Measurements from ENCODE around the gene CTNNAL1.
"Not testable (repeated sequence)": the region's sequence is repeated elsewhere in the genome, so short reads cannot be mapped to it uniquely, and the experiment has no call there.

Gene CTNNAL1

DNA sequence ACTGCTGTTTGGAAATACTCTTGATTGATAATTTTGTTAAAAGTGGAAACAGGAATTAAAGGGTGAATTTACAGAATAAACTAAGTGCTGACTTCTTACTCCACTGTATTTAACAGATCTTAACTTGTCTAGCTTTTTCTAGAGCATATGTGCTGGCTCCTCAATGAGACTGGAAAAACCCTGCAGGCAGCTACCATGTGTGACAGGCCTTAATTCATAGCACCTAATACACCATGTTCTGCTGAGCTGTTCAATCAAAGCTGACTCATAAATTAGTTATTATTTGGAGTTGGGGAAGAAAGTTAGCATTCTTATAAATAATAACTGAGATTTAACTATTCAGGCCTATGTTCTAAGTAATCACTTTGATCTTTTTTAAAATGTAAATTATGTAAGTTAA, 29.4 kb downstream of the CTNNAL1 start:
- no peak for DNase-seq (ENCODE audit: low read depth in 2 of 2)

DNA sequence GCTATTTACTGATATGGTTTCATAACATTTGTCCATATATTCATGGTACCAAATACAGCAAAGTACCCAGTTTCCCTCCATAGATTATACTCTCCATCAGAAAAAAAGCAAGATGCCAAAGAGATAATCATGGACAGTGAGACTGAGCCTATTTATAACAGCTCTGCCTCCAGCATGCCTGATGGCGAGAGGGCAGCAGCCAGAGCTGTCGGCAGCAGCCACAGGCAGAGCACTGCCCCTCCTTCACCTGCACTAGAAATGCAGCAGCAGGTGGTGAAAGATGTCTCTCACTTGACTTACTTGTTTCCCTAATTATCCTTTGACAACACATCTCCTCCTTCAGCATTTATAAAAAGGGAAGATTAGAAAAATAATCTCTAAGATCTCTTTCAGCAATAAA, 32.4 kb downstream of the CTNNAL1 start:
- no peak for DNase-seq (ENCODE audit: low read depth in 2 of 2)

DNA sequence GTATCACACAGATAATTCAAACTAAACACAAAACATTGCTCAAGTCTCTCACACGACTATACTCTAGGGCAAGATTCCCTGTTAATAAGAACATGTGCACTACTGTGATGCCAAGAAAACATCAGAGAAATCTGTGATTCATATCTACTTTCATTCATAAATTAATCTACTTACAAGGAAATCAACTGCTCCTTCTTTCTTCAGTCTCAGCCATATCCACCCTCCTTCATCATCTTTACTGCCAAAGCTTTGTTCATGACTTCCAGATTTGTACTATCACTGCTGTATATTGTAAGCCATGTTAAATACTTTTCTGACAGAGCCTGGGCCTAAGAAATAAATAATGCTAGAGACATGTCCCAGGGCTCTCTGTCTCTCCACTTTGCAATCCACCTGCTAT, 35.1 kb downstream of the CTNNAL1 start:
- DNase-seq (ENCODE audit: low read depth in 2 of 2): no peak

DNA sequence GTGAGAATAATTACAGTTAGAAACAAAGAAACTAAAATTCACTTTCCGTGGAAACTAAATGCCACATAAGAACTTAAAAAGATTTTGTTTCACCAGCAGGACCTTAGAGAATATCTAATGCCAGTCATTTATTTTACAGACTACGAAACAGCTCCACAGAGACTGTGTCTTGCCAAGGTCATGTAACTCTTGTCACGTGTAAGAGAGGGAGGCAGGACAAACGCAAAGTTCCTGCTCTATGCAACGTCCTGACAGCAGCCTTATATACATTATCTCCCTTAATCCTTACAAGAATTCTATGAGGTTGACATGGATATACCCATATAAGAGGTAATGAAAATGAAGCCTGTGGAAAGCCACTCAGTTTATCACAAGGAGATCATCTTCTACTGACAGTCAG, 39.4 kb downstream of the CTNNAL1 start:
- DNase-seq (ENCODE audit: low read depth in 2 of 2): no peak

DNA sequence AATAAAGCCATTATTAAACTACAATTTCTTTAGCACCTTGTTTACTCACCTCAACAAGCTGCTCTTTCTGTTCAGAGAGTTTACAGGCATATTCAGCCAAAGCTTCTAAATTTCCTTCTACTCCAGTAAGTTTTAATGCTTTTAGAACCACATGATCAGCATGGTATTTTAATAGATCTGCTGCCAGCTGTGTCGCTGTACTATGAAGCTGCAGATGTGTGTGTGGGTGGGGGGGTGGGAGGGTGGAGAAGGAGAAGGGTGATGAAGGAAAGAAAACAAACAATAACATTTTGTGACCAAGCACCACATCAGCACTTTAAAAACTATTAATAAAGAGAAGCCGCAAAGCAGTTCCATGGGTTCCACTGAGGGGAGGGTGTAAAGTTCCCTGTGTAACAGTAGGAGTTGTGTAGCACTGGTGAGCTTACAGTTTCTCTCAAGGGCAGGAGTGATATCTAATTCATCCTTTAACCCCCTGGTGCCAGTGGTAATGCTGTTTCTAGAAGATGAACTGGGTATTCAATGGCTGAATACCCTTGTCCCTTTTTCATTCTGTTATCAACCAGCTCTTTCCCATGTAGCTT, 40.6 kb downstream of the CTNNAL1 start:
- DNase-seq (ENCODE audit: low read depth in 2 of 2): no peak

DNA sequence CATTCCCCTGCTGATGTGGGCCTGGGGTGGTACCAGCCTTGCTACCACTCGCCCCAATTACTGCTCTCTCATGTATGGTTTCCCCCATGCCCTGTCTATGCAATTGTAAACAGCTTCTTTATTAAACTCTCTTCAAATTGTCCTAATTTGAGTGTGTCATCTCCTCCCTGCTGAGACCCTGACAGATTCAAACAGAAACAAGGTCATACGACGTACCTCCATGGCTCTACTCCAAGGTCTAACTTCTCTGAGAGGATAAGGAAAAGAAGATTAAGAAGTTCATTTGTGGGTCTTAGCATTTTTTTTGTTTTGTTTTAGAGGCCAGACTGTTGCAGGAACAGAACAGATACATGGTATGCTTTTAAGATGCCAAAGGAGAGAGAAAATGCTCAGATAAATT, 41.1 kb downstream of the CTNNAL1 start:
- DNase-seq (ENCODE audit: low read depth in 2 of 2): no peak

DNA sequence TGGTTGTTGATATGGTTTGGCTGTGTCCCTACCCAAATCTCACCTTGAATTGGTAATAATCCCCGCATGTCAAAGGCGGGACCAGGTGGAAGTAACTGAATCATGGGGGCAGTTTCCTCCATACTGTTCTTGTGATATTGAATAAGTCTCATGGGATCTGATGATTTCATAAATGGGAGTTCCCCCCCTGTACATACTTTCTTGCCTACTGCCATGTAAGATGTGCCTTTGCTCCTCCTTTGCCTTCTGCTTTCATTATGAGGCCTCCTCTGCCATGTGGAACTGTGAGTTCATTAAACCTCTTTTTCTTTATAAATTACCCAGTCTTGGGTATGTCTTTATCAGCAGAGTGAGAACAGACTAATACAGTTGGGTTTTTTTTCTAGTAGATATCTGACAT, 41.9 kb downstream of the CTNNAL1 start:
- DNase-seq (ENCODE audit: low read depth in 2 of 2): not testable (repeated sequence)

DNA sequence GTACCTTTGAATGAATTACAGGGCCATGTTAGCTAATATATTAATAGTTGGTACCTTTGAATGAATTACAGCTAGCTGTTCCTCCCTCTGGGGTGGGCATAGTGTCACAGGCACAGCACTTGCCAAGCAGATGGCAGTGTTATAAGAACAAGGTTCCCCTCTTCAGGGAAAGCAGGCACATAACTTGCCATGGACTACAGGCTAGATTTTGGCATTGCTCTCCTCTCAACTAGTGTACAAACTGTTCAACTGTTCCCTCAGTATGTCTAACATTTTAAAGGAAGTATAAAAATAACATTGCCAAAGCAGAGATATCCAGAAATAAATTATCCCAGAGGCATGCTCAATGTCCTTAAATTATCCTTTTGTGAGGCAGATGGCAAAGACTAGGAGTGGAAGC, 45.4 kb downstream of the CTNNAL1 start:
- no peak for DNase-seq (ENCODE audit: low read depth in 2 of 2)

DNA sequence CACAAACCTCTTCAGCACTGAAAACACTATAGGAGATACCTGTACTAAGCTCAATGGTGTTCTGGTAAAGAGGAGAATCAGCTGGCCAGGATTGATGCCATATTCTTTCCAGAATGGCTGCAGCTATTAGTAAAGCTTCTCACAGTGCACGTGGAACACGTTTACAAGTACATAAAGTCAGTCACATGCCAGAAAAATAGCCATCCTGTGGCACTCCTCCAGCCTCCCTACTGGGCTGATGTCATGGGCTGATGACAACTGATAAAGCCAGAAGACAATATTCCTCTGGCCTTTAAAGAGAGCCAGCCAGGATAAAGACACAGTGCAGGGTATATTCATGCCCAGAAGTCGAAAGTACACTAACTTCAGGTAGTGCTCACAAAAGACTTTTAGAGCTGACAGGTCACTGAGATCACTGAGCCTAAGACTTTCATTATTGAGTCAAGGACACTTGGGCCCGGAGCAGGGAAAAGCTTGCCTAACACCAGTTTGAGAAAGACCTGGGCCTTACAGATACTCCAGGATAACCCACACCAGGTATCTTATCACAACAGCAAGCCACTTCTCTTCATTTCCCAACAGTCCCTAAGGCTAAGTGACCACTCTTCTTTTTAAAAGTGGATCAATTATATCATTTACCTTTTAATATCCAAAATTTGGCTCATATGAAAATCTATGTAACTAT, 49.7 kb downstream of the CTNNAL1 start:
- no peak for DNase-seq (ENCODE audit: low read depth in 2 of 2)

DNA sequence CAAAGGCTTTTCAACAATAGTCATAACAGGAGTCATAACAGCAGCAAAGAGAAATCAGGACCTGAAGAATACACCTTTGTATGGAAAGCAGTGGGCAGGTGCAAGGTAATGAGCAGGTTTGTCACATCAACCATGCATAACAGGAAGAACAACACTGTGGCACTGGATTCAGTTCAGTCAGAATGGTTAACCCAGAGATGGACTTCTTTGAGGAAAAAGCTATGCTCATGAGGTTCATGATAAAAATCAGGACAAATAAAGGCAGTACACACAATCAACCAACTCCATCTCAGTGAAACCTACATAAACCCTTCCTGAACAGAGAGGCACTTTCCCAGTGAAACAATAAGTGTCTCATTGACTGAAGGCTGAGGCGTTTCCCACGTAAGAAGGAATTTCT, 52.1 kb downstream of the CTNNAL1 start:
- no peak for DNase-seq (ENCODE audit: low read depth in 2 of 2)

DNA sequence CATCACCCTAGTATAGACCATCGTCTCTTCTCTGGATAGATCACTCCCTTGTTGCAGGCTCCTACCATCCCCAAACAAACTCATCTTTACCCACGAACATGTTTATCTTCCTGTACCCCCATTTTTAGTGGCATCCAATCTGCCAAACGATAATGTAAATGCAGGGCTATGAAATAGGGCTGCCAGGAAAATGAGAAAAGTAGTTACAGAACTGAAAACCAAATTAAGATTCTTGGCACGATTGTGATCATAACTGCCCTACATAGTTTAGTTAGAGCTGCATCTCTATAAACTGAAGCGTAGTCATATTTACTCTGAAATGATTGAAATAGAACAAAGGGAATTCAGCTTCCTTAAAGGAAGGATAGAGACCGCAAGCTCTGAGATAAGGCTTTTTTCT, 53.0 kb downstream of the CTNNAL1 start:
- DNase-seq (ENCODE audit: low read depth in 2 of 2): no peak

DNA sequence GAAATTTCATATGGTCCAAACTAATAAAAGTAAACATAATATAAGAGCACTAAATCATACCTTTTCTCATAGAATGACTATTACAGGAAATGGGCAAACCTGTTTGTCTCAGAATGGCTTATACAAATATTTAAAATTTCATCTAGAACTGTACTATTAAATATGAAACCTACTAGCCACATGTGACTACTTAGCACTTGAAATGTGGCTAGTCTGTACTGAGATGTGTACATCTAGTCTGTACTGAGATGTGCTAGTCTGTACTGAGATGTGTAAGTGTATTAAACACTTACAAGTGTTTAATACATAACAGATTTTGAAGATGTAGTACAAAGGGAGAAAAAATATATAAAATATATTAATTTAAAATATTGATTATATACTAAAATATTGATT, 56.7 kb downstream of the CTNNAL1 start:
- DNase-seq (ENCODE audit: low read depth in 2 of 2): no peak

DNA sequence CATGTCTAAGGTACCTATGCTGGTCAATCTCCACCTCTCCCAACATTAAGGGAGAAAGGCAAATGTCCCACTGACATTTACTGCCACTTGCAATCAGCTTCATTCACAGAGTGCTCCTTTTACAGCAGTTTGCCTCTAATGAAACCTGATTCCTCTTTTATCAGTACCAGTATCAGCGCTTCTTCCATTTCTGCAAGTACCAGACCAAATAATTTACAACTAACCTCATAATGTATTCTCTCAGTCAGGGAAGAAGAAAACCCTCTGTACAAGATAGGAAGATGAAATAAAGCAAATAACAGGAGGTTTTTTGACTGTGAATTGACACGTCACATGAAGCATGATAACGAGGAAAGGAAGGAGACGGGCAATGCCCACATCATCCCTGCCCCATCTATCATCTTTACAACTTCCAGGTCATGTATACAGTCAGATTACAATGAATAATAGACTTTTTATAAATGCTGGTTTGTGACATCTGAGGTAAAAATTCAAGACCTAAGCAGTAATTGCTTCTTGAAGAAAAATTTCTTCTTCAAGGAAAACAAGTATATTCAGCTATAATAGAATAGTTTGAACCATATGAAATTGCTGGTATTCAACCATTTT, 57.2 kb downstream of the CTNNAL1 start:
- DNase-seq (ENCODE audit: low read depth in 2 of 2): no peak

DNA sequence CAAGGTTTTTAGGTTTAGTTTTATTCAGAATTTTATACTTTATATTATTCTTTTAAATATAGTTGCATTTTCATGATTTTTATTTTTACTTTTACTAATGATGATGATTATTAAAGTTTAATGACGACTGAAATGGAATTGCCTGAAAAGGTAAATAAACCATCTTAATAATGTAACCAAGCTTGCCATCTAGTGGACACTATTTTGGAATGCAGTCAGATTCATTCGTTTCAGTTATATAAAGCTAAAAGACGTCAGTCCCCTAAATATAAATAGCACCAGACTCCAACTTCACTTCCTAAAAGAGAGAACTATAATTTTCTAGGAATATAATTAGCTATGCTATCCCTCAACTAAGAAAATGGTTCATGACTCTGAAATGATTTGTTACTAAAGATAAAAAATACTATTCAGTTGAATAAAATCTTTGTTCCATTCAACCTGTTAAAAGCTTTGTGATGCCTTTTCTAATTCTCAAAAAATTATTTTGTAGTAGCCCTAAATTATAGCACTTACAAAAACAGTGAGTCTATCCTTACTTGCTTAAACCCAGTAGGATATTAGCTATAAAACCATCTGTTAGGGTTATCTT, 59.2 kb downstream of the CTNNAL1 start:
- DNase-seq (ENCODE audit: low read depth in 2 of 2): no peak

DNA sequence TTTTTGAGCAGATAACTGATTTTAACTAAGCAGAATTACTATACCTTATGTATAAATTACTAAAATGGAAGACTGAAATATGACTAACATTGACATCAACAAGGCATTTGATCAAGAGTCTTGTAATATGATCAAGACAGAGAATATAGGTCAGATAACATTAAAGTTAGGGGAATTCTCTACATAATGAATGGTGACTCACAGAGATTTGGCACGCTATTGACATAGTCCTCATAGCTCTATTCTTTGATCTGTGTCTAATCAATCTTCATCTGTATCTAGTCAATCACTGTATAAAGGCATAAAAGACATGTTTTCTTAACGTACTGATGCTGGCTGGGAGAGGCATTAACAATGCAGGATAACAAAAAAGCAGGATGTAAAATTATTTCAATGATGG, 61.7 kb downstream of the CTNNAL1 start:
- no peak for DNase-seq (ENCODE audit: low read depth in 2 of 2)

DNA sequence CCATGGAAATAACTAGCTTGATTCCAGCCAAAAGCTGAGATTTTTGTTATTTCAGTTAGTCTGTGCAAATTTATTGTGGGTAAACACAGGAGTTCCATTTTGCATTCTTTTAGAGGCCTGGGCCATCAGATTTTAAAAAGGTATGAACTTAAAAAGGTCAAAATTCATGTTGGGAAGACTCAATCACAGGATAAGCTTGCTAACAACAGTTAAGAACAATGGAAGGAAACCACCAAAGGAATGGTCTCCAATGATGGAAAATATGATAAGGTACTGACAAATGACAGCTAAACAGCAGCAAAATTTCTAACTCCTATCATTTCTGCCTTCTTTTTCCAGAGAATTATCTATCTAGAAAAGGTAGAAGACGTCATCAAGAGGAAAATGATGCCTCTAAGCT, 63.1 kb downstream of the CTNNAL1 start:
- no peak for DNase-seq (ENCODE audit: low read depth in 2 of 2)

DNA sequence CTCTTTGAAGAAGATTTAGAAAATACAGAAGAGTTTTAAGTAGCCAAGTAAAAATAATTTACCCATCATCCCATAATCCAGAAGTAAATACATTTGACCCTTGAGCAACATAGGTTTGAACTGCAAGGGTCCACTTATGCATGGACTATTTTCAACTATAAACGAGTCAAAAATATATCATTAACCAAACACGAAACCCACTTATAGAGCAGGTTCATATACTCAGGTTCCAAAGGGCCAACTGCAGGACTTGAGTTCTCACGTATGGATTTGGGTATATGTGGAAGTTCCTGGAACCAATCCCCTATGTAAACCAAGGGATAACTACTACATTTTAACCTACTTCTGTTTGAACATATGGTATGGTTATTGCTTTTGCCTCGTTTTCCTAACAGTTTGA, 73.3 kb downstream of the CTNNAL1 start:
- DNase-seq (ENCODE audit: low read depth in 2 of 2): no peak

DNA sequence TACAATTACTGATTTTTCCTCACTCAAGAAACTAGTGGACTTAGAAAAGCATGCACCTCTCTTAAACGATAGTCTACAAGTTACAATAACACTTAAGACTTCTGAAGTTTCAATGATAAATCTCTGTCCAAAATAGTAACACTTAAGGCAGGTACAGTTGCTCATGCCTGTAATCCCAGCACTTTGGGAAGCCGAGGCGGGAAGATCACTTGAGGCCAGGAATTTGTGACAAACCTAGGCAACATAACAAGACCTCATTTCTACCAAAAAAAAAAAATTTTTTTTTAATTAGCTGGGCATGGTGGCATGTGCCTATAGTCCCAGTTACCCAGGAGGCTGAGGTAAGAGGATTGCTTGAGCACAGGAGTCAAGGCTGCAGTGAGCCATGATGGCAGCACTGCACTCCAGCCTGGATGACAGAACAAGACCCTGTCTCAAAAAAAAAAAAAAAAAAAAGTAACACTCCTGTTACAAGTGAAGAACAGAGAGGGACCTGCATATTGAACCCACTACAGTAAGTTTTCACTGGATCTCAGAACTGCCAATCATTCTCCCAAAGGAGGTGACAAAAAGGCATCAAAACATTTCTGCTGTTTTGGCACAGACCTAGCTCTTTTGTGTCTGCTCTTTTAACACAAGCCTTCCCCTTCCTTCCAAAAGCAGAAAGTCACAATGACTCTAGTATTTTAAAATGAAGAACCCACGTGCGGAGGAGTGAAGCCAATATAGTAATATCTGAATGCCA, 75.6 kb downstream of the CTNNAL1 start:
- DNase-seq (ENCODE audit: low read depth in 2 of 2): no peak

DNA sequence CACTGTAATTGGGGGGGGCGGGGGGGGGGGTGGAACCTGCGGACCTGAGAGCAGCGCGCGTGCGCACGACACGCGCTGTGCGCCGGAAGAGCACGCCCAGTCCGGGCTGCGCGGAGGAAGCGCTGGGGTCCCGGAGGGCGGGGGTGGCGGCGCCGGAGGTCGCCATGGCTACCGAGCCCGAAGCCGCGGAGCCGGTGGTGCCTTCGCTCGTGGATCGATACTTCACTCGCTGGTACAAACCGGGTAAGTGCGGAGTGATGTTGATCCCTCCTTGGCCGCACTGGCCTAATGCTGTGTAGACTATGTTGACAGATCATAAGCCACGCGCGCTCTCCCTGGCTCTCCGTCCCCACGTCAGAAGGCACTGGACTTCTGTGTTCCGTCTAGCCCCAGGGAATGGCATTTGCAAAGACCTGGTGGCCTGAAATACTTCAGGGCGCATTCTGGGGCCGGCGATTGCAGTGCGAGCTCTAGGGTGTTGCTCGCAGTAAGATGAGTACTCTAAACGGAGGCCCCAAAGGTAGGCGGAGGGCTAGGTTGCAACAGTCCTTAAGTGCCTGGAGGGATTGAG, 78.9 kb downstream of the CTNNAL1 start, which contains the start of gene ABITRAM:
Gene ABITRAM (plus strand): TSS at position 78 of the 571 bp plus-strand sequence. CDS start 87 bp downstream, at position 165.
- DNase-seq (ENCODE audit: low read depth in 2 of 2): peak; percentile 58 to 63

DNA sequence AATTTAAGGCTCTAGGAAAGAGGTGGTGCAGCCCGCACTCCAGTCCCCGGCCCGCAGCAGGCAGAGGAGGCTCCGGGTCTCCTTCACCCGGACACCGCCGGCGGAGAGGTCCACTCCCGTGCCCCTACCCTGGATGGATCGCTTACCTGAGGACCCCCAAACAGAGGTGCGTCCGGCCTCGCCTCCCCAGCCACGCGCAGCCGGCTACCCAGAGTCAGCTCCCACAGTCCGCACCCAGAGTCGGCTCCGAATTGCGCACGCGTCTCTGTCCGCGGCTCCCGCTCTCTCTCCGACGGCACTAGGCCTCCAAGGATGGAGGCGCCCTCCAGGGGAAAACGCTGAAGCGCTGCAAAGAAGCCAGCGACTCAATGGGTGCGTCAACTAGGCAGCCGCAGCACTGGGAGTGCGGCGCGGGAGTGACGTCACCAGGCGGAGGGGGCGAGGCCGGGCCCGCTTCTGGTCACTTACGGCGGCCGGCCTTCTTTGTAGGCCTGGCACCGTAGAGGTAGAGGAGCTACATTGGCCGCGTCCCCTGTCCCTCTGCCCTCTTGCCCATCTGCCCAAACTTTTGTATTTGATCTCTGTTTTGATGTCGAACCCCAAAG, 79.5 kb downstream of the CTNNAL1 start, which contains the start of gene ELP1:
Gene ELP1 (minus strand): TSS at position 407 of the 605 bp plus-strand sequence. CDS start 2,978 bp downstream, outside the sequence.
- peak; percentile 89 to 90 for DNase-seq (ENCODE audit: low read depth in 2 of 2)

DNA sequence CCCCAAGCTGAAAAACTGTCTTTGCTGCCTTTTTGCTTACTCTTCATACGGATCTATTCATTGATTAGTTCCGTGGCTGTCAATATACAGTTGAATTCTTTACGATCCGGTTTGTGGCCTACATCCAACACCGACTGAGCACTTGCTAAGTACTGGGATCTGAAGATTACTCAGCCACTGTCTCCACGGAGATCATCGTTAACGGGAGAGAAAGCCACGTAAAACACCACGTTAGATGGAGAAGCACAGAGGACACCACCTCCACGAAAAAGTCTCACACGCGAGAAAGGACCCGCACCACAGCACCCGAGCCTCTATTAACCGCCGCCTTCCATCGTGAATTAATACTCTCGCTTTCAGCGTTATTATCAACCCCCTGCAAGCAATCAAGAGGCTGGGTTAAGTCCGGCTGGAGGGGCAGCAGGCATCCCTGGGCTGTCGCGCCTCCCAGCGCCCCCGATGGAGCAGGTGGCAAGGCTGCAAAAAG, 80.0 kb downstream of the CTNNAL1 start:
- no peak for DNase-seq (ENCODE audit: low read depth in 2 of 2)
